Muscle of leg (tissue), 11 donors: ENCODE measurements around the gene HSPA2. TPM values are rescaled to one million over a fixed set of nuclear protein-coding genes. Genes with fewer than 3 reads are reported as not detected.
"Not testable (repeated sequence)": the region's sequence is repeated elsewhere in the genome, so short reads cannot be mapped to it uniquely, and the experiment has no call there.

Source experiments
- DNase-seq: peaks from one replicate; pipeline ENCODE4 v3.0.0; 2013
- H3K27ac ChIP-seq: one replicate; pipeline ENCODE4 v1.5.1; 2013; ENCODE audit warnings: mild to moderate bottlenecking, low read length, control low read depth
- H3K27me3 ChIP-seq: one replicate; pipeline ENCODE4 v1.6.1; 2013; ENCODE audit warnings: low read length; ENCODE audit not compliant: control insufficient read depth, insufficient read depth
- H3K36me3 ChIP-seq: one replicate; pipeline ENCODE4 v1.6.1; 2013; ENCODE audit warnings: low read length; ENCODE audit not compliant: control insufficient read depth, insufficient read depth
- H3K4me1 ChIP-seq: one replicate; pipeline ENCODE4 v1.6.1; 2013; ENCODE audit warnings: low read length; ENCODE audit not compliant: control insufficient read depth, insufficient read depth
- H3K4me3 ChIP-seq: one replicate; pipeline ENCODE4 v1.5.1; 2013; ENCODE audit warnings: low read length, control low read depth
- H3K9me3 ChIP-seq: replicated peaks from 2 replicates; pipeline ENCODE4 v1.6.1; 2013; ENCODE audit warnings: low read depth, low read length; ENCODE audit not compliant: control insufficient read depth
- WGBS: methylation state at CpG from one replicate; pipeline ENCODE4 v1.1.5; 2013; ENCODE audit warnings: missing lambda C conversion rate; ENCODE audit not compliant: insufficient coverage; 5-methylcytosine and 5-hydroxymethylcytosine counted together
- polyA plus RNA-seq, 8 donors: library from polyadenylated mRNA; unstranded; fragments of 120-200 nt; gene quantifications; one replicate each; pipeline versions ENCODE4 v1.2.1 to v1.2.3, GENCODE V29; 2013; ENCODE audit warnings: inconsistent platforms in 1 of 8, low replicate concordance in 1 of 8; ENCODE audit not compliant: insufficient read length in 8 of 8, insufficient read depth in 1 of 8
- total RNA-seq: library from RNA; stranded (reverse); fragments of 120-200 nt; gene quantifications from one replicate; pipeline ENCODE4 v1.2.4, GENCODE V29; 2013

The HSPA2 gene
- total and polyA plus RNA-seq, 9 donors: 6.8 to 34.4 (median 9.1) TPM

DNA sequence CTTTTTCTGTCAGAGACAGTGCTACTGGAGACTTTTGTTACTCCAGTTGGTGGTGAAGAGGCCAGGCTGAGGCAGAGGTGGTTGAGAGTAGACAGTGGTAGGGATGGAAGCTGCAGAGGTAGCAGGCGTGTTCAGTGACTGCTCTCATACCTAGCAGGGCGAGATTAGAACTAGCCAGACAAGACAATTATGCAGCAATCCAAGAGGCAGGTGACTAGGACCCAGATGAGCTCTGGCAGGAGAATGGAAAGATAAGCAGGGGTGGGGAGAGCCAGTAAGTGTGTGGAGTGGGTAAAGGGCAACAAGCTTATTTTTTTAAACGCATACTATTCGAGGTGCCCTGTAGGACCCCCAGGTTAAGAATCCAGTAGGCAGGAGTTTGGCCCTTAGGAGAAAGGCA lies 14.0 kb downstream of the HSPA2 start:
- H3K4me1 ChIP-seq: peaks cover 7% of the 10 kb centered on the region
- peaks cover 14% of the 10 kb centered on the region for H3K27me3 ChIP-seq
- H3K27ac ChIP-seq: no peak overlapping the region
- no peaks in the 10 kb centered on the region for H3K36me3 ChIP-seq
- H3K9me3 ChIP-seq: no peaks in the 10 kb centered on the region
- no peak for DNase-seq
- WGBS: 94% methylated on average over 2 of the region's 4 CpGs
- H3K4me3 ChIP-seq: no peak overlapping the region

DNA sequence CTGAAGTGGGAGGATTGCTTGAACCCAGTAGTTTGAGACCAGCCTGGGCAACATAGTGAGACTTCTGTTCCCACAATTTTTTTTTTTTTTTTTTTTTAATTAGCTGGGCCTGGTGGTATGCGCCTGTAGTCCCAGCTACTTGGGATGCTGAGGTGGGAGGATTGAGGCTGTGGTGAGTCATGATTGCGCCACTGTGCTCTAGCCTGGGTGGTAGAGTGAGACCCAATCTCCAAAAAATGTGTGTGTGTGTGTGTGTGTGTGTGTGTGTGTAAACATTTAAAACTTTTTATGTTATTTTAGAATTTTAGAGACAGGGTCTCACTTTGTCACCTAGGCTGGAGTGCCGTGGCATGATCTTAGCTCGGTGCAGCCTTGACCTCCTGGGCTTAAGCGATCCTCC lies 16.0 kb downstream of the HSPA2 start:
- WGBS: 100% methylated on average over 1 of the region's 5 CpGs
- no peak overlapping the region for H3K27ac ChIP-seq
- H3K36me3 ChIP-seq: no peaks in the 10 kb centered on the region
- no peak overlapping the region for H3K4me3 ChIP-seq
- H3K9me3 ChIP-seq: no peaks in the 10 kb centered on the region
- peaks cover 4% of the 10 kb centered on the region for H3K27me3 ChIP-seq
- no peaks in the 10 kb centered on the region for H3K4me1 ChIP-seq
- no peak for DNase-seq

DNA sequence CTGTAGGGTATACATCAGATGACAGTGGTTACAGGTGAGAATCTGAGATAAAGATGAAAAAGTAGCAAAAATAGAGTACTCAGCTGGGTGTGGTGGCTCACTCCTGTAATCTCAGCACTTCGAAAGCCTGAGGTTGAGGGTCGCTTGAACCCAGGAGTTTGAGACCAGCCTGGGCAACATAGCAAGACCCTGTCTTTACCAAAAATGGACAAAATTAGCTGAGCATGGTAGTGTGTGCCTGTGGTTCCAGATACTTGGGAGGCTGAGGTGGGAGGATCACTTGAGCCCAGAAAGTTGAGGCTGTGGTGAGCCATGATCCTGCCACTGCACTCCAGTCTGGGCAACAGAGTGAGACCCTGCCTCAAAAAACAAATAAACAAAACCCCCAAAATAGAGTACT lies 17.7 kb downstream of the HSPA2 start:
- H3K36me3 ChIP-seq, H3K9me3 ChIP-seq, DNase-seq, H3K4me3 ChIP-seq, H3K27ac ChIP-seq, H3K4me1 ChIP-seq, H3K27me3 ChIP-seq: not testable (repeated sequence)
- WGBS: 92% methylated on average over 2 of the region's 2 CpGs

DNA sequence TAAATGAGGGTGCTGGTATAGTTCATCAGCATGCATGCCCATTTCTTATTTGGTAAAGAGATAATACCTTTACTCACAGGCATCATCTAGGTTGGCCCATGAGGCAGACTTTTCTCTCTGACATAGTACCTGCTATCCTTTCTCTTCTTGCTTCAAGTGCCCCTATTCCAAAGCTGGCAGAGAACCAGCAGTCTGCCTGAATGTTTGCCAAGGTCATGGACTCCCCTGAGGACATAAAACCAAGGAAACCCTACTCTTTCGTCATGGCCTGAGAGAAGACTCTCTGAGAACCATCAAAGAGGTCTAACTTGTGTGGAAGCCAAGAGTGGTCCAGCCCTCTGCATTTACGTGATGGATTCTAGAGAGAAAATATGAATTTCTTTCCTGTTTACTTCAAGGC lies 21.1 kb downstream of the HSPA2 start:
- no peaks in the 10 kb centered on the region for H3K9me3 ChIP-seq
- H3K4me3 ChIP-seq: no peak overlapping the region
- DNase-seq: no peak
- no peaks in the 10 kb centered on the region for H3K36me3 ChIP-seq
- H3K27me3 ChIP-seq: no peaks in the 10 kb centered on the region
- no CpG with 5 or more reads among the region's 2 CpGs for WGBS
- no peak overlapping the region for H3K27ac ChIP-seq
- peaks cover 2% of the 10 kb centered on the region for H3K4me1 ChIP-seq

DNA sequence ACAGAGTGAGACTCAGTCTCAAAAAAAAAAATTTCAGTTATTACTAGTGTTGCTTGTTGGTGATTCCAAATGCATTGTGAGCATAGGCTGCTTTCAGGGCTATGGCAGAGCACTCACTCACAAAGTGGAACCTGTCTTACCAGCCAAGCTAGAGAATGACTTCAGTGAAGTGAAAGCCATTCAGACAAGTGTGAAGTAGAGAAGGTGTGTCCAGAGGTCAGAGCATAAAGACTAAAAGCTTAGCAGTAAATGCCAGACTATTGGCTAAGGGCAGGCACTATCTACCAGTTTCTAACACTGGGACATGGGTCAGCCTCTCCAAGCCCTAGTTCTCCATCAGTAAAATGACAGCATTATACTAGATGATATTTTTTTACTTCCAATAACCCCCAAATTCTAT lies 21.9 kb downstream of the HSPA2 start:
- no peaks in the 10 kb centered on the region for H3K27me3 ChIP-seq
- H3K4me3 ChIP-seq: no peak overlapping the region
- no peaks in the 10 kb centered on the region for H3K9me3 ChIP-seq
- no peak overlapping the region for H3K27ac ChIP-seq
- no peak for DNase-seq
- no peaks in the 10 kb centered on the region for H3K36me3 ChIP-seq
- peaks cover 5% of the 10 kb centered on the region for H3K4me1 ChIP-seq

DNA sequence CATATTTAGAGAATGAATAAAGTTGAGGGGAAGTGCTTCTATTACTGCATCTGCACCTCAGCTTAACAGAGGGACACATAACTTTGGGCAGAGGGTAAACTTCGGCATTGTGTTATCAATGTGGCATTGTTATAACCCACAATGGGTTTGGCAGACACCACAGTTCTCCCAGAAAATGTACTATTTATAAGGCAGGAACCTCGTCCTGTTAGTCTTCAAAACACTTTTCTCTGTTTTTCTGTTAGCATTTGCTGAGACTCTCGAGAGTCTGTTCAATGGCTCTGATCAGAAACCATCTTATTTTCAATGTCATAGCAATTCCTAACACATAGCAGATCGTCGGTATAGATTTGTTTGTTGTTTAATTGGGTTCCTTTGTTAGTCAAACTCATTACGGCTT lies 23.2 kb downstream of the HSPA2 start:
- Histone ChIP-seq H3K27ac (no peak overlapping the region), H3K36me3 (no peaks in the 10 kb centered on the region), H3K4me1 (peaks cover 5% of the 10 kb centered on the region), H3K27me3 (no peaks in the 10 kb centered on the region), H3K4me3 (no peak overlapping the region), H3K9me3 (no peaks in the 10 kb centered on the region)
- DNase-seq: no peak
- 90% methylated on average over 1 of the region's 6 CpGs for WGBS

DNA sequence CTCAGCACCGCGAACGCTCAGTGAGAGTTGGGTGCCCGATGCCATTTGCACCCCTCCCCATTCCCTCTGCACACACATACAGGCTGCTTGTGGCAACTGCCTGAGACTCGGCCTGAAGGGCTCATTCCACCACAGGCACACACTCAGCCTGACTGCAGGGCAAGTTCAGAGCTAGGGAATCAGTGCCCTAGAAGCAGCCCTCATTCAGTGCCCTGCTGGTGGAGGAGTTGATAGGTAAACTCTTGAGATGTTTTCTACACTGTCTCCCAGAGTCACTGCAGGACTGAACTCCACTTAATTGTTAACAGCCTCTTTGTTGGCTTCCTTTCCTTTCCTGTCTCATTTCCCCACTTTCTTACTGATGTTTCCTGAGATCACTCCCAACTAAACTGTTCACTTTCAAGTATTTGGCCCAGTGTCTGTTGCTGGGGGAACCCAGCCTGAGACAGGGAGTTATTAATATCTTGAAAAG lies 26.1 kb downstream of the HSPA2 start:
- peaks cover 5% of the 10 kb centered on the region for H3K4me1 ChIP-seq
- H3K27ac ChIP-seq: peak overlapping the region; percentile 62
- no CpG with 5 or more reads among the region's 5 CpGs for WGBS
- no peaks in the 10 kb centered on the region for H3K36me3 ChIP-seq
- no peak overlapping the region for H3K4me3 ChIP-seq
- DNase-seq: peak; percentile 89
- no peaks in the 10 kb centered on the region for H3K27me3 ChIP-seq
- no peaks in the 10 kb centered on the region for H3K9me3 ChIP-seq

DNA sequence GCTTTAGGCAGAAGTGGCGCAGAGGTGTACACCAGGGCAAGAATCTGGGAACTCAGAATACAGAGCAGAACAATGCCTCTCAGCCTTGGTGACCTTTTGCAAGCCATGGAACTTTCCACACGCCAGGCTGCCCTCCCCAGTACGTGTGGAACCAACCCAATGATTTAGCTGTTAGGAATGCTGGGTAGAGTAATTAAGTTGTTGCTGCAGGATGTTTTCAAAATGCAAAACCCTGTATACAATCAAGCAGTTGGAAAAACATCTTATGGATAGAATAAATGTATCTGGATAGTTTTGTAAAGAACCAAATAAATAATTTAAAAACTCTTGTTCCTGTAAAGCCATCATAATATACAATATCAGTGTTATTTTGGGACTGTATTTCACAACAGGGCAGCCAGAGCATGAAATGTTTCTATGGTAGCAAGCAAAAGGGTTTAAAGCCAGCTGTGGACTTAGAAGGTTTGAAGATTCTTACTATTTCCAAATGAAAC lies 28.6 kb downstream of the HSPA2 start:
- Histone ChIP-seq H3K27ac (no peak overlapping the region), H3K36me3 (no peaks in the 10 kb centered on the region), H3K9me3 (no peaks in the 10 kb centered on the region), H3K4me1 (peaks cover 15% of the 10 kb centered on the region), H3K27me3 (no peaks in the 10 kb centered on the region), H3K4me3 (no peak overlapping the region)
- WGBS: 100% methylated on average over 1 of the region's 3 CpGs
- peak; percentile 65 for DNase-seq

DNA sequence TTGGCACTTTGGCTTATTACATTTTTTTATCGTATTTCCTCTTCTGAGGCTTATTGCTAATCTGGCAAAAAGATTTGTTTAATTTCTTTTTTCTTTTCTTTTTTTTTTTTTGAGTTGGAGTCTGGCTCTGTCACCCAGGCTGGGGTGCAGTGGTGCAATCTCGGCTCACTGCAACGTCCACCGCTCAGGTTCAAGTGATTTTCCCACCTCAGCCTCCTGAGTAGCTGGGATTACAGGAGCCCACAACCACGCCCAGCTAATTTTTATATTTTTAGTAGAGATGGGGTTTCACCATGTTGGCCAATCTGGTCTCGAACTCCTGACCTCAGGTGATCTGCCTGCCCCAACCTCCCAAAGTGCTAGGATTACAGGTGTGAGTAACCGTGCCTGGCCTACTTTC lies 29.1 kb downstream of the HSPA2 start:
- not testable (repeated sequence) for H3K9me3 ChIP-seq, H3K27me3 ChIP-seq, H3K36me3 ChIP-seq, H3K27ac ChIP-seq, DNase-seq, H3K4me3 ChIP-seq
- no CpG with 5 or more reads among the region's 7 CpGs for WGBS
- peaks cover 15% of the 10 kb centered on the region for H3K4me1 ChIP-seq

DNA sequence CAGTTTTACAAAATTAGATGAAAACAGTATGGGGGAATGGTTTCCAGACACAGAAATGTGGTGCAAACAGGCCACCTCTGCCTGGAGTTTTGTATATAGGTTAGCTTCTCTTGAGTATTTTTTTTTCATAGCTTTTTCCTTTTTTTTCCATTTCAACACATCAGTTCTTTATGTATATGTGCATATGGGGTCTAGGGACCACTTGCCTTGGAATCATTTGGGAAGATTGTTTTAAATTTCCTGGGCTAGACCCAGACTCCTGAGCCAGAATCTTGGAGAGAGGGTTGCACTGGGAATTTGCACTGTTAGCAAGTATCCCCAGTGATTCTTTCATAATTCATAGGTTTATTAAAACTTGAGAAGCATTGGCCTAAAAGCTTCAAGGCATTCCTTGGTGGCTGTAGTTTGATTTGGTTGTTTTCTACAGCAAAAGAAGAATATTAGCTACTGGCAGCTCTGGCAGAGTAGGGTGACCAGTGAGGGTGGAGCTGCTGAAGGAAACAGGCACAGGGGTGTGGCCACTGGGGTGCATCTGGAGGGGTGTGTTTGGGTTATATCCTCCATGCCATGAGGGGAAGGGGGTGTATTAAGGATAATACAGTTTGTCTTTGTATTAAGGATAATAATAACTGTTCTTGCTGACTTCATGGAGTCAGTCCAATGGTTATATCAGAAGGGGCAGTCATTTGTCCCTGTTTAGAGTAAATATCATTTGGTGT lies 32.0 kb downstream of the HSPA2 start:
- H3K27ac ChIP-seq: peak overlapping the region; percentile 71
- peak; percentile 83 for DNase-seq
- H3K4me3 ChIP-seq: no peak overlapping the region
- peaks cover 10% of the 10 kb centered on the region for H3K4me1 ChIP-seq
- no peaks in the 10 kb centered on the region for H3K27me3 ChIP-seq
- no peaks in the 10 kb centered on the region for H3K36me3 ChIP-seq
- no peaks in the 10 kb centered on the region for H3K9me3 ChIP-seq

DNA sequence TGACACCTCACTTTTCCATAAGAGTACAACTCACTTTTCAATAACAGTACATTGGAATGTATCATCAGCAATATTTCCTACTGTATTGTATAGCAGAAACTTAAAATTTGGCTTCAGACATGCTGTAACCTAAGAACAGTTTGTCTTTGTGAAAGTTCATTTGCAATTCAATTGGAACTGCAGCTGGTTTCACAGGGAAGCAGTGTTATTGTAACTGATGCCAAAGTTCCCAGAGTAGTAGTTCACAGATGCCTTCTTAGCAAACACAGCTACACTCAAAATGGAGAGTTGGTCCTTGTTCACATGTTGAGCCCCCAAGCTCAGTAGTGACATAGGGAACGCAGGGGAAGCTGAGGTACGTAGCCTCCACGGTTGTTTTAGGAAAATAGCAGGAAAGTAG lies 32.6 kb downstream of the HSPA2 start:
- H3K4me1 ChIP-seq: peaks cover 10% of the 10 kb centered on the region
- no peak overlapping the region for H3K4me3 ChIP-seq
- no CpG with 5 or more reads among the region's 3 CpGs for WGBS
- peak; percentile 95 for DNase-seq
- H3K27ac ChIP-seq: peak overlapping the region; percentile 71
- H3K27me3 ChIP-seq: no peaks in the 10 kb centered on the region
- no peaks in the 10 kb centered on the region for H3K9me3 ChIP-seq
- H3K36me3 ChIP-seq: no peaks in the 10 kb centered on the region
